Stomach (tissue), 4 donors: ENCODE data around the gene DOK3.

Experiments used
- CTCF ChIP-seq, 7 experiments: fragments of 450-650 bp in 4 of 7; fragments of 200-600 bp in 3 of 7; sonication (generic) in 3 of 7; IDR thresholded peaks; one replicate each; pipeline ENCODE4 v1.5.1; 2016 to 2019; ENCODE audit warnings: antibody characterized with exemption in 7 of 7, control low read depth in 2 of 7, mild to moderate bottlenecking in 1 of 7
- EP300 ChIP-seq: sonication (generic); formaldehyde crosslinking; IDR thresholded peaks from one replicate; pipeline ENCODE4 v1.6.1; 2017; ENCODE audit warnings: antibody characterized with exemption
- POLR2A ChIP-seq, 4 donors: fragments of 450-650 bp; IDR thresholded peaks; one replicate each; pipeline ENCODE4 v1.6.1; 2016; ENCODE audit warnings: antibody characterized with exemption in 4 of 4, control low read depth in 2 of 4, mild to moderate bottlenecking in 1 of 4, moderate library complexity in 1 of 4
- POLR2AphosphoS5 ChIP-seq, 3 donors: sonication (generic); formaldehyde crosslinking; IDR thresholded peaks; one replicate each; pipeline ENCODE4 v1.6.1; 2016; ENCODE audit warnings: antibody characterized with exemption in 3 of 3

DNA sequence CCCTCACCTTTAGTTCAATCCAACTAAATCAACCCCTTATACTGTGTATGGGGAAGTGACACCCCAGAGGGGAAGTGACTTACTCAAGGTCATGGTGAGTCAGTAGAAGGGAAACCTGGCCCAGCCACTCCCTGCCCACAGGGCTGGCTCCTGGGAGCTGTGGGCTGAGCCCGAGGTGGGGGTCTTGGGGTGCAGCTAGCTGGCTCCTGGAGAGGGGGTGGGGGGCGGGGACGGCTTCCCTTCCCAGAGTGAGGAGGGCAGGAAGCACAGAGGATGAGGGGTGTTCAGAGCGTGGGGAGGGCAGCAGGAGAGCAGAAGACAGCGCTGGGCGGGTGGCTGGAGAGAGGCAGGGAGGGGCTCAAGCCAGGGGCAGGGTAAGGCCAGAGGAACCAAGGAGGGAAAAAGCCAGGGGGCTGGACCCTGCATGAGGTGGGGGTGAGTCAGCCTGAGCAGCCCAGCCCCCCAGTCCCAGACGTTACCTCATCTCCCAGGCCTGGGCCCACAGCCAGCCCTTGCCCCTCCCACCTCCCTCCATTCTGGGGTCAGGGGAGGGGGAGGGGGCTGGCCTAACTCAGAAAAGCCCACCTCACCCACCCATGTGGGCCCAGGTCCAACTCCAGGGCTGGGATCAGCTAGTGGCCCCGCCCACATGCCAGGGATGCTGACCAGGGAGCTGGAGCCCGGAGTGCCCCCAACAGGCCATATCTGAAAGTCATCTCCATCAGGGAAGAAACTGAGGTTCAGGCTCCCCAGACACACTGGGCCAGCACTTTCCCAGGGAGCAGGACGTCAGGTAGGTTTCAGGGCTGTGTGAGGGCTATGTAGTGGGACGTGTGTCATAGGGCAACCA lies 15.1 kb downstream of the DOK3 start:
- TF ChIP-seq POLR2A (IDR thresholded peaks at IDR 0.05) (no peak), CTCF (IDR thresholded peaks at IDR 0.05) (peak in 1 of 7 experiments; percentile 13), POLR2AphosphoS5 (IDR thresholded peaks at IDR 0.05) (no peak), EP300 (no peak)
